H1 (cell line): ENCODE data around the gene CHMP4A. TPM values are rescaled to one million over a fixed set of nuclear protein-coding genes. Genes with fewer than 3 reads are reported as not detected.

ENCODE experiments used
- BCL11A ChIP-seq, 2 experiments: IDR thresholded peaks; one replicate each; pipeline ENCODE4 v1.6.1; 2011; ENCODE audit warnings: low read depth in 2 of 2, low read length in 2 of 2, mild to moderate bottlenecking in 2 of 2
- CTCF ChIP-seq, 3 experiments: IDR thresholded peaks; 1 replicate in 2 of 3; 2 replicates in 1 of 3; pipeline versions ENCODE4 v1.5.1 to v1.6.1; 2011; ENCODE audit warnings: low read length in 3 of 3, mild to moderate bottlenecking in 3 of 3, inconsistent platforms in 2 of 3, low read depth in 1 of 3, moderate library complexity in 1 of 3; ENCODE audit not compliant: insufficient read depth in 1 of 3; ENCODE audit errors: control extremely low read depth in 1 of 3
- RBBP5 ChIP-seq: IDR thresholded peaks from 2 replicates; pipeline ENCODE4 v1.7.1; 2012; ENCODE audit warnings: low read depth, mild to moderate bottlenecking, inconsistent platforms, low read length, moderate library complexity, borderline replicate concordance
- RXRA ChIP-seq: IDR thresholded peaks from 2 replicates; pipeline ENCODE4 v1.6.1; 2011; ENCODE audit warnings: low read depth, mild to moderate bottlenecking, low read length, moderate library complexity; ENCODE audit not compliant: insufficient read depth
- SIX5 ChIP-seq: IDR thresholded peaks from 2 replicates; pipeline ENCODE4 v1.6.1; 2011; ENCODE audit warnings: mild to moderate bottlenecking, low read depth, low read length
- TAF1 ChIP-seq: IDR thresholded peaks from 2 replicates; pipeline ENCODE4 v1.6.1; 2011; ENCODE audit warnings: mild to moderate bottlenecking, low read depth, low read length
- TBP ChIP-seq: IDR thresholded peaks from 2 replicates; pipeline ENCODE4 v1.6.1; 2011; ENCODE audit warnings: low read depth, low read length, improper control_type of control experiment
- polyA plus RNA-seq, 7 experiments: library from polyadenylated mRNA; depleted of rRNA in 3 of 7; stranded (reverse) in 5 of 7; unstranded in 2 of 7; fragments of >200 nt in 5 of 7; fragments of 200-250 nt in 2 of 7; gene quantifications; 1 replicate in 5 of 7; 2 replicates in 1 of 7; 4 replicates in 1 of 7; pipeline versions ENCODE4 v1.2.1 to v1.2.3, GENCODE V29; 2011 to 2013; ENCODE audit warnings: missing spikeins in 2 of 7, mixed read lengths in 2 of 7
- total RNA-seq: library from RNA; stranded (reverse); fragmentation: NEBNext Ultra II Directional; extraction: Animal tissue kit (Norgen Biotek cat#: 25700); gene quantifications from 2 replicates; pipeline ENCODE4 v1.2.1, GENCODE V29; 2021

Gene CHMP4A
- total and polyA plus RNA-seq, 2 of the 8 experiments (the other 6 are each of a cell fraction or from before 2014, with no cell fraction given): 32.9 to 37.6 TPM

DNA sequence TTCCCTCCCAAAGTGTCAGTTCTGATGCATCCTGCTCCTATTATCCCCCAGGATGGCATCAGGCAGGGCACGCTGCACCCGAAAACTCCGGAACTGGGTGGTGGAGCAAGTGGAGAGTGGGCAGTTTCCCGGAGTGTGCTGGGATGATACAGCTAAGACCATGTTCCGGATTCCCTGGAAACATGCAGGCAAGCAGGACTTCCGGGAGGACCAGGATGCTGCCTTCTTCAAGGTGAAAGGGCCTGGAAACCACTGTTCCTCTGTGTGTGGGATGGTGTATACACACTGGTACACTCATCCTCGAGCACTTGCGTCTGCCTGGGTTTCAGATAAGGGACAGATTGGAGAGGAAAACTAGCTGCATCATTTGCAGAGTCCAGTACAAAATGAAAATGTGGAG, 51.2 kb downstream of the CHMP4A start (continued):
- TF ChIP-seq TAF1 (no peak), CTCF (IDR thresholded peaks at IDR 0.05; ENCODE audit: control extremely low read depth in 1 of 3, insufficient read depth in 1 of 3, low read depth in 1 of 3, low read length in 3 of 3) (no peak), TBP (no peak), RBBP5 (no peak), RXRA (no peak), SIX5 (no peak), BCL11A (IDR thresholded peaks at IDR 0.05; ENCODE audit: low read depth in 2 of 2, low read length in 2 of 2) (no peak)
- TF ChIP-seq, all 59 proteins: peak for 0
